ENCODE results near the gene TMEM130.

DNA sequence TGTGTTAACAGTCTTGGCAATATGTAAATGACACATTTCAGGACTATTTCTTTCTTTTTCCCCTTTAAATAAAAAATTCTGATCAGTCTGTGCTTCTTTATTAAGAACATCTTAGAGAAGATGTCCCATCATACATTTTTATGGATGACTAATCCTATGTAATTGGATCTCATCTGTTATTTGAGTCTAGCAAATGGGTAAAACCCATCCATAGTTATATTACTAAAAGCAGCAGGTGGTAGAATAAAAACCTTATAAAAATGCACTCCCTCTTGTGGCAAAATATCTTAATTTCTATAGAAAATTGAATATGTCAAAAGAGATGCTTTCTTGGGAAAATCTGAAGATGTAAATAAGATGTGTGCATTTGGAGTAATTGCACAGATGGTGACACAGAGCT, 43.8 kb upstream of the TMEM130 start:
- TF ChIP-seq, protein P1, sequence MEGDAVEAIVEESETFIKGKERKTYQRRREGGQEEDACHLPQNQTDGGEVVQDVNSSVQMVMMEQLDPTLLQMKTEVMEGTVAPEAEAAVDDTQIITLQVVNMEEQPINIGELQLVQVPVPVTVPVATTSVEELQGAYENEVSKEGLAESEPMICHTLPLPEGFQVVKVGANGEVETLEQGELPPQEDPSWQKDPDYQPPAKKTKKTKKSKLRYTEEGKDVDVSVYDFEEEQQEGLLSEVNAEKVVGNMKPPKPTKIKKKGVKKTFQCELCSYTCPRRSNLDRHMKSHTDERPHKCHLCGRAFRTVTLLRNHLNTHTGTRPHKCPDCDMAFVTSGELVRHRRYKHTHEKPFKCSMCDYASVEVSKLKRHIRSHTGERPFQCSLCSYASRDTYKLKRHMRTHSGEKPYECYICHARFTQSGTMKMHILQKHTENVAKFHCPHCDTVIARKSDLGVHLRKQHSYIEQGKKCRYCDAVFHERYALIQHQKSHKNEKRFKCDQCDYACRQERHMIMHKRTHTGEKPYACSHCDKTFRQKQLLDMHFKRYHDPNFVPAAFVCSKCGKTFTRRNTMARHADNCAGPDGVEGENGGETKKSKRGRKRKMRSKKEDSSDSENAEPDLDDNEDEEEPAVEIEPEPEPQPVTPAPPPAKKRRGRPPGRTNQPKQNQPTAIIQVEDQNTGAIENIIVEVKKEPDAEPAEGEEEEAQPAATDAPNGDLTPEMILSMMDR (IDR thresholded peaks at IDR 0.05), result no peak
- TF ChIP-seq POLR2A (IDR thresholded peaks at IDR 0.05), result no peak

All from testis (tissue), 2 donors.